ENCODE measurements around the gene ZNF425.
"Not testable (repeated sequence)": the region's sequence is repeated elsewhere in the genome, so short reads cannot be mapped to it uniquely, and the experiment has no call there.

Gene ZNF425

GRCh38 chr7:149130572-149131198 lies 4.6 kb upstream of the ZNF425 start:
- no peak for DNase-seq

- DNase-seq = peak; percentile 44 to 57
Measured at GRCh38 chr7:149126662-149127266, 640 bp upstream of the ZNF425 start.

- no peak for DNase-seq
Measured at GRCh38 chr7:149125189-149125862, 798 bp downstream of the ZNF425 start.

- DNase-seq = no peak
Measured at GRCh38 chr7:149109969-149110368, 16.2 kb downstream of the ZNF425 start.

- no peak for DNase-seq
Measured at GRCh38 chr7:149104749-149105148, 21.4 kb downstream of the ZNF425 start.

- no peak for DNase-seq
Measured at GRCh38 chr7:149104214-149104613, 21.9 kb downstream of the ZNF425 start.

GRCh38 chr7:149103424-149103823 lies 22.7 kb downstream of the ZNF425 start:
- no peak for DNase-seq

GRCh38 chr7:149102666-149103065 lies 23.5 kb downstream of the ZNF425 start:
- DNase-seq = no peak

- DNase-seq = no peak
Measured at GRCh38 chr7:149100821-149101220, 25.3 kb downstream of the ZNF425 start.

GRCh38 chr7:149099058-149099457 lies 27.1 kb downstream of the ZNF425 start:
- no peak for DNase-seq

GRCh38 chr7:149097088-149097487 lies 29.0 kb downstream of the ZNF425 start:
- no peak for DNase-seq

GRCh38 chr7:149093228-149093627 lies 32.9 kb downstream of the ZNF425 start:
- no peak for DNase-seq

GRCh38 chr7:149092244-149092643 lies 33.9 kb downstream of the ZNF425 start:
- DNase-seq = not testable (repeated sequence)

GRCh38 chr7:149090397-149091195 lies 35.5 kb downstream of the ZNF425 start, which contains the start of gene ZNF786:
TSS of gene ZNF786 (minus strand) at chr7:149090718. CDS start at chr7:149090640, 78 bp downstream.
- peak; percentile 92 to 94 for DNase-seq

GRCh38 chr7:149087376-149087775 lies 38.7 kb downstream of the ZNF425 start:
- DNase-seq = no peak

GRCh38 chr7:149085866-149086265 lies 40.3 kb downstream of the ZNF425 start:
- DNase-seq = no peak

- DNase-seq = no peak
Measured at GRCh38 chr7:149084407-149084806, 41.7 kb downstream of the ZNF425 start.

GRCh38 chr7:149081914-149082313 lies 44.2 kb downstream of the ZNF425 start:
- DNase-seq = no peak

- DNase-seq = no peak
Measured at GRCh38 chr7:149077594-149077993, 48.5 kb downstream of the ZNF425 start.

GRCh38 chr7:149075286-149075685 lies 50.8 kb downstream of the ZNF425 start:
- no peak for DNase-seq

GRCh38 chr7:149074116-149074885 lies 51.8 kb downstream of the ZNF425 start:
- DNase-seq = no peak

GRCh38 chr7:149072438-149072775 lies 53.7 kb downstream of the ZNF425 start:
- DNase-seq = no peak
